Sigmoid colon (tissue), 4 donors: Measurements from ENCODE around the gene VDAC2.

Source experiments
- POLR2AphosphoS5 ChIP-seq, 4 donors: sonication (generic); formaldehyde crosslinking; IDR thresholded peaks; one replicate each; pipeline ENCODE4 v1.6.1; 2017; ENCODE audit warnings: antibody characterized with exemption in 4 of 4
- TF ChIP-seq, protein P1 (sequence below), 4 experiments: fragments of 450-650 bp in 3 of 4; fragments of 200-600 bp in 1 of 4; IDR thresholded peaks; one replicate each; pipeline ENCODE4 v1.5.1; 2016 to 2019; ENCODE audit warnings: antibody characterized with exemption in 4 of 4, mild to moderate bottlenecking in 3 of 4, moderate library complexity in 2 of 4

- TF ChIP-seq, protein P1, sequence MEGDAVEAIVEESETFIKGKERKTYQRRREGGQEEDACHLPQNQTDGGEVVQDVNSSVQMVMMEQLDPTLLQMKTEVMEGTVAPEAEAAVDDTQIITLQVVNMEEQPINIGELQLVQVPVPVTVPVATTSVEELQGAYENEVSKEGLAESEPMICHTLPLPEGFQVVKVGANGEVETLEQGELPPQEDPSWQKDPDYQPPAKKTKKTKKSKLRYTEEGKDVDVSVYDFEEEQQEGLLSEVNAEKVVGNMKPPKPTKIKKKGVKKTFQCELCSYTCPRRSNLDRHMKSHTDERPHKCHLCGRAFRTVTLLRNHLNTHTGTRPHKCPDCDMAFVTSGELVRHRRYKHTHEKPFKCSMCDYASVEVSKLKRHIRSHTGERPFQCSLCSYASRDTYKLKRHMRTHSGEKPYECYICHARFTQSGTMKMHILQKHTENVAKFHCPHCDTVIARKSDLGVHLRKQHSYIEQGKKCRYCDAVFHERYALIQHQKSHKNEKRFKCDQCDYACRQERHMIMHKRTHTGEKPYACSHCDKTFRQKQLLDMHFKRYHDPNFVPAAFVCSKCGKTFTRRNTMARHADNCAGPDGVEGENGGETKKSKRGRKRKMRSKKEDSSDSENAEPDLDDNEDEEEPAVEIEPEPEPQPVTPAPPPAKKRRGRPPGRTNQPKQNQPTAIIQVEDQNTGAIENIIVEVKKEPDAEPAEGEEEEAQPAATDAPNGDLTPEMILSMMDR (IDR thresholded peaks at IDR 0.05): no peak
- TF ChIP-seq POLR2AphosphoS5 (IDR thresholded peaks at IDR 0.05): no peak
These were observed 59.0 kb downstream of the VDAC2 start for GRCh38 chr10:75269605-75270004.
